Liver (tissue), 9 donors: ENCODE data around the gene TNFRSF6B. TPM values are rescaled to one million over a fixed set of nuclear protein-coding genes. Genes with fewer than 3 reads are reported as not detected.

Experiments
- DNase-seq: peaks from one replicate; pipeline ENCODE4 v3.0.0-alpha.2; 2017; ENCODE audit warnings: low spot score
- H3K27ac ChIP-seq, 2 donors: one replicate each; pipeline ENCODE4 v1.7.0; 2013; ENCODE audit warnings: inconsistent platforms in 2 of 2, low read length in 2 of 2, control low read depth in 1 of 2, low read depth in 1 of 2, mild to moderate bottlenecking in 1 of 2
- H3K27me3 ChIP-seq, 4 donors: one replicate each; pipeline versions ENCODE4 v1.6.1 to v1.7.0; 2013; ENCODE audit warnings: low read length in 3 of 4, inconsistent platforms in 1 of 4, mild to moderate bottlenecking in 1 of 4, moderate library complexity in 1 of 4; ENCODE audit not compliant: control insufficient read depth in 4 of 4, insufficient read depth in 4 of 4
- H3K36me3 ChIP-seq, 4 donors: one replicate each; pipeline versions ENCODE4 v1.6.1 to v1.7.0; 2013; ENCODE audit warnings: low read length in 3 of 4, mild to moderate bottlenecking in 3 of 4, low read depth in 1 of 4, moderate library complexity in 1 of 4; ENCODE audit not compliant: control insufficient read depth in 4 of 4, insufficient read depth in 3 of 4
- H3K4me1 ChIP-seq, 4 donors: one replicate each; pipeline versions ENCODE4 v1.6.1 to v1.7.0; 2013; ENCODE audit warnings: low read length in 3 of 4, mild to moderate bottlenecking in 3 of 4, moderate library complexity in 1 of 4; ENCODE audit not compliant: control insufficient read depth in 4 of 4, insufficient read depth in 4 of 4
- H3K4me3 ChIP-seq, 3 donors: one replicate each; pipeline versions ENCODE4 v1.6.1 to v1.7.0; 2013; ENCODE audit warnings: low read length in 3 of 3, control low read depth in 1 of 3, low read depth in 1 of 3, mild to moderate bottlenecking in 1 of 3
- H3K9ac ChIP-seq, 2 donors: one replicate each; pipeline ENCODE4 v1.7.0; 2013; ENCODE audit warnings: low read length in 2 of 2, mild to moderate bottlenecking in 2 of 2, moderate library complexity in 2 of 2, control low read depth in 1 of 2, low read depth in 1 of 2
- H3K9me3 ChIP-seq, 4 donors: one replicate each; pipeline versions ENCODE4 v1.6.1 to v1.7.0; 2013; ENCODE audit warnings: low read length in 3 of 4; ENCODE audit not compliant: control insufficient read depth in 4 of 4
- EGR1 ChIP-seq, 2 donors: IDR thresholded peaks; 2 replicates each; pipeline ENCODE4 v1.6.1; 2016 to 2018; ENCODE audit warnings: antibody characterized with exemption in 2 of 2, low read depth in 2 of 2
- FOXA1 ChIP-seq: IDR thresholded peaks from 2 replicates; pipeline ENCODE4 v1.6.1; 2016; ENCODE audit warnings: antibody characterized with exemption
- FOXA2 ChIP-seq: IDR thresholded peaks from 2 replicates; pipeline ENCODE4 v1.6.1; 2016; ENCODE audit warnings: antibody characterized with exemption
- GABPA ChIP-seq, 2 donors: IDR thresholded peaks in 1 of 2; conservative IDR thresholded peaks in 1 of 2; 2 replicates each; pipeline ENCODE4 v1.6.1; 2016; ENCODE audit warnings: antibody characterized with exemption in 2 of 2, mild to moderate bottlenecking in 1 of 2, moderate library complexity in 1 of 2
- HNF4A ChIP-seq, 2 donors: conservative IDR thresholded peaks; 2 replicates each; pipeline ENCODE4 v1.6.1; 2016; ENCODE audit warnings: antibody characterized with exemption in 2 of 2, mild to moderate bottlenecking in 2 of 2
- HNF4G ChIP-seq: IDR thresholded peaks from 2 replicates; pipeline ENCODE4 v1.6.1; 2016; ENCODE audit warnings: antibody characterized with exemption
- JUND ChIP-seq, 2 donors: IDR thresholded peaks; 2 replicates each; pipeline ENCODE4 v1.6.1; 2016; ENCODE audit warnings: antibody characterized with exemption in 2 of 2
- MAX ChIP-seq: IDR thresholded peaks from 2 replicates; pipeline ENCODE4 v1.6.1; 2016; ENCODE audit warnings: antibody characterized with exemption
- NR2F2 ChIP-seq: IDR thresholded peaks from 2 replicates; pipeline ENCODE4 v1.6.1; 2016; ENCODE audit warnings: antibody characterized with exemption
- RAD21 ChIP-seq, 2 donors: IDR thresholded peaks; 2 replicates each; pipeline ENCODE4 v1.6.1; 2016; ENCODE audit warnings: antibody characterized with exemption in 2 of 2, mild to moderate bottlenecking in 2 of 2
- REST ChIP-seq: IDR thresholded peaks from 2 replicates; pipeline ENCODE4 v1.6.1; 2016; ENCODE audit warnings: antibody characterized with exemption, mild to moderate bottlenecking
- RXRA ChIP-seq, 2 donors: IDR thresholded peaks; 2 replicates each; pipeline ENCODE4 v1.6.1; 2017 to 2018; ENCODE audit warnings: antibody characterized with exemption in 2 of 2, mild to moderate bottlenecking in 1 of 2
- SP1 ChIP-seq: IDR thresholded peaks from 2 replicates; pipeline ENCODE4 v1.6.1; 2018; ENCODE audit warnings: antibody characterized with exemption, mild to moderate bottlenecking
- TAF1 ChIP-seq: conservative IDR thresholded peaks from 2 replicates; pipeline ENCODE4 v1.6.1; 2016; ENCODE audit warnings: antibody characterized with exemption, mild to moderate bottlenecking
- YY1 ChIP-seq: IDR thresholded peaks from 2 replicates; pipeline ENCODE4 v1.6.1; 2016; ENCODE audit warnings: antibody characterized with exemption, mild to moderate bottlenecking
- WGBS: extraction: QIAGEN DNeasy Blood & Tissue Kit; methylation state at CpG from one replicate; pipeline ENCODE4 v1.1.7; 2013; 5-methylcytosine and 5-hydroxymethylcytosine counted together
- polyA plus RNA-seq, 2 donors: library from polyadenylated mRNA; stranded (reverse) in 1 of 2; unstranded in 1 of 2; fragments of 200-250 nt in 1 of 2; fragments of >200 nt in 1 of 2; fragmentation: Nextera tagmentation in 1 of 2; extraction: Ambion mirVana in 1 of 2; gene quantifications; one replicate each; pipeline versions ENCODE4 v1.2.1 to v1.2.3, GENCODE V29; 2013 to 2015
- total RNA-seq, 2 donors: library from RNA; depleted of rRNA; stranded (reverse); fragments of >200 nt; gene quantifications; one replicate each; pipeline ENCODE4 v1.2.3, GENCODE V29; 2014
- TF ChIP-seq, protein P1 (sequence below): fragments of 150-350 bp; IDR thresholded peaks from 2 replicates; pipeline ENCODE4 v1.5.1; 2017; ENCODE audit warnings: improper control_type of control experiment, low read depth, low read length; ENCODE audit not compliant: missing input control
- TF ChIP-seq, protein P2 (sequence below): IDR thresholded peaks from 2 replicates; pipeline ENCODE4 v1.6.1; 2016; ENCODE audit warnings: antibody characterized with exemption
- TF ChIP-seq, protein P3 (sequence below): IDR thresholded peaks from 2 replicates; pipeline ENCODE4 v1.6.1; 2016; ENCODE audit warnings: antibody characterized with exemption
- donor health status: healthy.
- donor health status: healthy.
- donor health status: healthy.
- donor health status: healthy.
- donor health status: healthy.

The TNFRSF6B gene
- total and polyA plus RNA-seq, 4 donors = 0.09 to 0.73 TPM; not detected in 2

DNA sequence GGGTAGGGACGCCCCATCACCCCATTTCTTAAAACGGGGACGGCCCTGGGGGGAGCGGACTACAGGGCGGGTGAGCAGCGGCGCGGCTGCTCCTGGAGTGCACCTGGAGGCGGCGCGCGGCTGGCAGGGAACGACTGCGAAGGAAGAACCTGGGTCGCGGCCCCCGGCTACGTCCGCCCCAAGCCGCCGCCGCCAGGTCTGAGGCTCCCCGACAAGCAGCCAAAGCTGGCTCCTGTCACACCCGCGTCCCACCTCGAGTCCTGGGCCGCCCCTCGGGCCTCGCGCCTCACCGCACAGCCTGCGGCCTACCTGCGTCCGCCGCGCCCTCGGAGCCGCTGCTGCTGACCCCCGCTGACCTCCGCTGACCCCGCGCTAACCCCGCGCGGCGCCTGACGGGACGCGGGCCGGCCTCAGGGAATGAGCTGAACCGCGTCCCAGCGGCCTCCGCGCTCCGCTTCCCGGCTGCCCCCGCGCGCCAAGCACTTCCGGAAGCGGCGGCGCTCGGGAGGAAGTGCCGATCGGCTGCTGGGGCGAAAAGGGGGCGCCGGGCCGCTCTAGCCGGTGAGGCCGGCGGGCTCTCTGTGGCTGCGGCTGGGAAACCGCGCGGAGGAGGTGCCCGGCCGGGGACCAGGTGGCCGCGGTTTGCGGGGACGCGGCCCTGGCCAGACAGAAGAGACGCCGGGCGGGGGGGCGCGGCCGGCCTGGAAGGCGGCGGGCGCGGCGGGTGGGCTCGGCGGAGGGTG lies 11.3 kb downstream of the TNFRSF6B start, which contains the start of the genes ARFRP1 and ZGPAT:
TSS of gene ARFRP1 (minus strand) at position 419 of the 743 bp plus-strand sequence. CDS start 885 bp downstream, outside the sequence.
TSS of gene ZGPAT (plus strand) at position 482 of the 743 bp plus-strand sequence. CDS start 542 bp downstream, outside the sequence.
- TF ChIP-seq MAX = no peak
- TF ChIP-seq FOXA1 = no peak
- no peak for TF ChIP-seq HNF4A (conservative IDR thresholded peaks at IDR 0.05)
- TF ChIP-seq, protein P1, sequence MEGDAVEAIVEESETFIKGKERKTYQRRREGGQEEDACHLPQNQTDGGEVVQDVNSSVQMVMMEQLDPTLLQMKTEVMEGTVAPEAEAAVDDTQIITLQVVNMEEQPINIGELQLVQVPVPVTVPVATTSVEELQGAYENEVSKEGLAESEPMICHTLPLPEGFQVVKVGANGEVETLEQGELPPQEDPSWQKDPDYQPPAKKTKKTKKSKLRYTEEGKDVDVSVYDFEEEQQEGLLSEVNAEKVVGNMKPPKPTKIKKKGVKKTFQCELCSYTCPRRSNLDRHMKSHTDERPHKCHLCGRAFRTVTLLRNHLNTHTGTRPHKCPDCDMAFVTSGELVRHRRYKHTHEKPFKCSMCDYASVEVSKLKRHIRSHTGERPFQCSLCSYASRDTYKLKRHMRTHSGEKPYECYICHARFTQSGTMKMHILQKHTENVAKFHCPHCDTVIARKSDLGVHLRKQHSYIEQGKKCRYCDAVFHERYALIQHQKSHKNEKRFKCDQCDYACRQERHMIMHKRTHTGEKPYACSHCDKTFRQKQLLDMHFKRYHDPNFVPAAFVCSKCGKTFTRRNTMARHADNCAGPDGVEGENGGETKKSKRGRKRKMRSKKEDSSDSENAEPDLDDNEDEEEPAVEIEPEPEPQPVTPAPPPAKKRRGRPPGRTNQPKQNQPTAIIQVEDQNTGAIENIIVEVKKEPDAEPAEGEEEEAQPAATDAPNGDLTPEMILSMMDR = no peak
- peak in 1 of 2 donors; percentile 90 for TF ChIP-seq GABPA (IDR thresholded peaks at IDR 0.05 in 1 of 2, conservative IDR thresholded peaks at IDR 0.05 in 1 of 2)
- TF ChIP-seq SP1 = no peak
- peak; percentile 30 to 61 for TF ChIP-seq RAD21 (IDR thresholded peaks at IDR 0.05)
- TF ChIP-seq, protein P2, sequence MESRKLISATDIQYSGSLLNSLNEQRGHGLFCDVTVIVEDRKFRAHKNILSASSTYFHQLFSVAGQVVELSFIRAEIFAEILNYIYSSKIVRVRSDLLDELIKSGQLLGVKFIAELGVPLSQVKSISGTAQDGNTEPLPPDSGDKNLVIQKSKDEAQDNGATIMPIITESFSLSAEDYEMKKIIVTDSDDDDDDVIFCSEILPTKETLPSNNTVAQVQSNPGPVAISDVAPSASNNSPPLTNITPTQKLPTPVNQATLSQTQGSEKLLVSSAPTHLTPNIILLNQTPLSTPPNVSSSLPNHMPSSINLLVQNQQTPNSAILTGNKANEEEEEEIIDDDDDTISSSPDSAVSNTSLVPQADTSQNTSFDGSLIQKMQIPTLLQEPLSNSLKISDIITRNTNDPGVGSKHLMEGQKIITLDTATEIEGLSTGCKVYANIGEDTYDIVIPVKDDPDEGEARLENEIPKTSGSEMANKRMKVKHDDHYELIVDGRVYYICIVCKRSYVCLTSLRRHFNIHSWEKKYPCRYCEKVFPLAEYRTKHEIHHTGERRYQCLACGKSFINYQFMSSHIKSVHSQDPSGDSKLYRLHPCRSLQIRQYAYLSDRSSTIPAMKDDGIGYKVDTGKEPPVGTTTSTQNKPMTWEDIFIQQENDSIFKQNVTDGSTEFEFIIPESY = no peak
- TF ChIP-seq FOXA2 = no peak
- TF ChIP-seq RXRA (IDR thresholded peaks at IDR 0.05) = peak; percentile 38 to 39
- TF ChIP-seq YY1 = no peak
- TF ChIP-seq TAF1 = no peak
- TF ChIP-seq EGR1 (IDR thresholded peaks at IDR 0.05; ENCODE audit: low read depth in 2 of 2) = peak in 1 of 2 donors; percentile 54
- TF ChIP-seq REST = peak; percentile 17
- TF ChIP-seq NR2F2 = no peak
- no peak for TF ChIP-seq JUND (IDR thresholded peaks at IDR 0.05)
- TF ChIP-seq, protein P3, sequence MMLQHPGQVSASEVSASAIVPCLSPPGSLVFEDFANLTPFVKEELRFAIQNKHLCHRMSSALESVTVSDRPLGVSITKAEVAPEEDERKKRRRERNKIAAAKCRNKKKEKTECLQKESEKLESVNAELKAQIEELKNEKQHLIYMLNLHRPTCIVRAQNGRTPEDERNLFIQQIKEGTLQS = no peak
- no peak for TF ChIP-seq HNF4G
- Histone ChIP-seq H3K4me3 (peak within 1 kb of the TSS; percentile 76 to 96 (median 92)), H3K27ac (peak within 1 kb of the TSS; percentile 81 to 86), H3K27me3 (no peaks in the 10 kb centered on the region), H3K9me3 (no peaks in the 10 kb centered on the region), H3K9ac (peak within 1 kb of the TSS; percentile 36 to 55), H3K36me3 (peaks cover 7 to 35% (median 14%) of the 10 kb centered on the region in 4 donors), H3K4me1 (peaks cover 5 to 27% (median 25%) of the 10 kb centered on the region in 4 donors)
- DNase-seq = peak; percentile 91
- under 1% methylated on average over 98 of the region's 98 CpGs for WGBS
